Stimulated activated CD8-positive, alpha-beta memory T cell treated with anti-CD3 and anti-CD28 coated beads, Interleukin-7, amount 100 ng/mL, for 1 hour (primary cell): ENCODE data around the gene COL9A3.

Experiments
- DNase-seq, 2 donors: peaks; one replicate each; pipeline ENCODE4 v3.0.0-alpha.2; 2020; ENCODE audit warnings: low read depth in 2 of 2

COL9A3 gene

GRCh38 chr20:62816884-62817873 lies at the start of gene COL9A3:
Gene COL9A3, plus strand, starts transcription at chr20:62817050. Its CDS starts 15 bp downstream, at chr20:62817065.
- no peak for DNase-seq

GRCh38 chr20:62768234-62768546 lies 48.7 kb upstream of the COL9A3 start:
- no peak for DNase-seq

GRCh38 chr20:62768551-62769287 lies 48.1 kb upstream of the COL9A3 start:
- no peak for DNase-seq

GRCh38 chr20:62769346-62770071 lies 47.3 kb upstream of the COL9A3 start:
- no peak for DNase-seq

GRCh38 chr20:62770111-62770910 lies 46.5 kb upstream of the COL9A3 start:
- DNase-seq, result no peak

GRCh38 chr20:62770916-62771315 lies 45.9 kb upstream of the COL9A3 start:
- DNase-seq, result no peak

GRCh38 chr20:62771396-62772102 lies 45.3 kb upstream of the COL9A3 start:
- no peak for DNase-seq

- no peak for DNase-seq
Measured at GRCh38 chr20:62772103-62772611, 44.7 kb upstream of the COL9A3 start.

GRCh38 chr20:62772619-62772989 lies 44.2 kb upstream of the COL9A3 start:
- no peak for DNase-seq

GRCh38 chr20:62772990-62773844 lies 43.6 kb upstream of the COL9A3 start:
- no peak for DNase-seq

- DNase-seq, result no peak
Measured at GRCh38 chr20:62773845-62774714, 42.8 kb upstream of the COL9A3 start.

- no peak for DNase-seq
Measured at GRCh38 chr20:62774762-62775161, 42.1 kb upstream of the COL9A3 start.

GRCh38 chr20:62775206-62775605 lies 41.6 kb upstream of the COL9A3 start:
- DNase-seq, result no peak

GRCh38 chr20:62776035-62776691 lies 40.7 kb upstream of the COL9A3 start:
- DNase-seq, result no peak

GRCh38 chr20:62776692-62777527 lies 39.9 kb upstream of the COL9A3 start:
- peak in 1 of 2 donors; percentile 20 for DNase-seq

GRCh38 chr20:62777528-62777830 lies 39.4 kb upstream of the COL9A3 start:
- DNase-seq, result no peak

GRCh38 chr20:62778058-62778457 lies 38.8 kb upstream of the COL9A3 start:
- DNase-seq, result no peak
